ENCODE measurements around the gene CMPK2.

DNA sequence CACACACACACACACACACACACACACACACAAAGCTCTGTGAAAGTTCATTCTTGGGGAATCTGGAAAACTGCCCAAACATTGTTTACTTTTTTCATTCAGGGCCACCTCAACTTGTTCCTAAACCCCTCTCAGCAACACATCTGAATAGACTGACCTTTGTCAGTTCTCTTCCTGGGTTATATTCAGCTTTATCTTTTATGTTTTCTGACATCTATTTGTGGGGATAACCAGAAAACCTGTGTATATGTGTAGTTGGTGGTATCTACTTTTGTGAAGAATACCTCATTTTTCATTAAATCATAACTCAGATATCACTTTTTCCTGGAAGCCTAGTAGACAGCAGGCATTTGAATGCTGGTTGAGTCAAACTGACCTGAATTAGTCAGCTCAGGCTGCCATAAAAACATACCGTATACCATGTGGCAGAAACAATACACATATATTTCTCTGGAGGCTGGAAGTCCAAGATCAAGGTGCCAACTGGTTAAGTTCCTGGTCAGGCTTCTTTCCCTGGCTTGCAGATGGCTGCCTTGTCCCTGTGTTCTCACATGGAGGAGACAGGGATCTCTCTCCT is 40.5 kb upstream of the CMPK2 start:
- TF ChIP-seq, protein P1, sequence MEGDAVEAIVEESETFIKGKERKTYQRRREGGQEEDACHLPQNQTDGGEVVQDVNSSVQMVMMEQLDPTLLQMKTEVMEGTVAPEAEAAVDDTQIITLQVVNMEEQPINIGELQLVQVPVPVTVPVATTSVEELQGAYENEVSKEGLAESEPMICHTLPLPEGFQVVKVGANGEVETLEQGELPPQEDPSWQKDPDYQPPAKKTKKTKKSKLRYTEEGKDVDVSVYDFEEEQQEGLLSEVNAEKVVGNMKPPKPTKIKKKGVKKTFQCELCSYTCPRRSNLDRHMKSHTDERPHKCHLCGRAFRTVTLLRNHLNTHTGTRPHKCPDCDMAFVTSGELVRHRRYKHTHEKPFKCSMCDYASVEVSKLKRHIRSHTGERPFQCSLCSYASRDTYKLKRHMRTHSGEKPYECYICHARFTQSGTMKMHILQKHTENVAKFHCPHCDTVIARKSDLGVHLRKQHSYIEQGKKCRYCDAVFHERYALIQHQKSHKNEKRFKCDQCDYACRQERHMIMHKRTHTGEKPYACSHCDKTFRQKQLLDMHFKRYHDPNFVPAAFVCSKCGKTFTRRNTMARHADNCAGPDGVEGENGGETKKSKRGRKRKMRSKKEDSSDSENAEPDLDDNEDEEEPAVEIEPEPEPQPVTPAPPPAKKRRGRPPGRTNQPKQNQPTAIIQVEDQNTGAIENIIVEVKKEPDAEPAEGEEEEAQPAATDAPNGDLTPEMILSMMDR (conservative IDR thresholded peaks at IDR 0.05 in 1 of 2, IDR thresholded peaks at IDR 0.05 in 1 of 2; ENCODE audit: extremely low read depth in 1 of 2, insufficient read depth in 1 of 2, low read depth in 1 of 2, low read length in 2 of 2) = no peak
- no peak for TF ChIP-seq EZH2 (IDR thresholded peaks at IDR 0.05; ENCODE audit: borderline replicate concordance, low read length)

Data from mammary epithelial cell (primary cell).